Neural cell (in vitro differentiated cells): Measurements from ENCODE around the gene ADCY1. TPM values are rescaled to one million over a fixed set of nuclear protein-coding genes. Genes with fewer than 3 reads are reported as not detected.

Experiments used
- H2AFZ ChIP-seq: fragments of 200-600, 300-800 bp; sonication (generic), shearing (Covaris generic); 2 replicates; pipeline ENCODE4 v1.6.0; 2014; ENCODE audit warnings: low read depth, mild to moderate bottlenecking, antibody characterized with exemption, low read length, moderate library complexity
- H3F3A ChIP-seq: fragments of 200-600 bp; shearing (Covaris generic); 2 replicates; pipeline ENCODE4 v1.6.1; 2016; ENCODE audit warnings: mild to moderate bottlenecking, moderate library complexity, mixed read lengths, antibody characterized with exemption, low read length; ENCODE audit not compliant: insufficient read depth, poor library complexity, severe bottlenecking
- H3K27ac ChIP-seq: fragments of 200-600, 300-800 bp; sonication (generic), shearing (Covaris generic); 2 replicates; pipeline ENCODE4 v1.5.1; 2014; ENCODE audit warnings: mild to moderate bottlenecking, low read length, moderate library complexity
- H3K27me3 ChIP-seq: fragments of 300-800, 200-600 bp; sonication (generic), shearing (Covaris generic); 2 replicates; pipeline ENCODE4 v1.6.0; 2014; ENCODE audit warnings: mild to moderate bottlenecking, low read depth, low read length, moderate library complexity; ENCODE audit not compliant: insufficient read depth
- H3K36me3 ChIP-seq: fragments of 300-800, 200-600 bp; sonication (generic), shearing (Covaris generic); 2 replicates; pipeline ENCODE4 v1.5.1; 2014; ENCODE audit warnings: mild to moderate bottlenecking, antibody characterized with exemption, low read length, moderate library complexity; ENCODE audit not compliant: insufficient read depth
- H3K4me2 ChIP-seq: fragments of 300-800, 200-600 bp; sonication (generic), shearing (Covaris generic); 2 replicates; pipeline ENCODE4 v1.6.0; 2014; ENCODE audit warnings: mild to moderate bottlenecking, low read length
- H3K4me3 ChIP-seq: fragments of 300-800, 200-600 bp; sonication (generic), shearing (Covaris generic); 2 replicates; pipeline ENCODE4 v1.5.1; 2014; ENCODE audit warnings: mild to moderate bottlenecking, low read length, moderate library complexity
- H3K79me2 ChIP-seq: fragments of 200-600 bp; shearing (Covaris generic); replicated peaks from 2 replicates; pipeline ENCODE4 v1.6.0; 2014; ENCODE audit warnings: mild to moderate bottlenecking, low read length, moderate library complexity; ENCODE audit not compliant: insufficient read depth
- H3K9ac ChIP-seq: fragments of 300-800, 200-600 bp; sonication (generic), shearing (Covaris generic); 2 replicates; pipeline ENCODE4 v1.6.1; 2016; ENCODE audit warnings: mild to moderate bottlenecking, low read length, mixed read lengths
- H3K9me2 ChIP-seq: fragments of 200-600 bp; shearing (Covaris generic); 2 replicates; pipeline ENCODE4 v1.6.1; 2016; ENCODE audit warnings: mild to moderate bottlenecking, low read length, mixed read lengths; ENCODE audit not compliant: insufficient read depth
- H3K9me3 ChIP-seq: fragments of 200-600, 300-800 bp; sonication (generic), shearing (Covaris generic); 2 replicates; pipeline ENCODE4 v1.6.1; 2016; ENCODE audit warnings: mild to moderate bottlenecking, mixed run types, low read length, moderate library complexity, mixed read lengths
- H4K20me1 ChIP-seq: fragments of 200-600 bp; shearing (Covaris generic); 2 replicates; pipeline ENCODE4 v1.6.1; 2016; ENCODE audit warnings: mild to moderate bottlenecking, mixed run types; ENCODE audit not compliant: insufficient read depth
- EP300 ChIP-seq: fragments of 450-650 bp; conservative IDR thresholded peaks from 2 replicates; pipeline ENCODE4 v1.6.1; 2014; ENCODE audit warnings: antibody characterized with exemption, mild to moderate bottlenecking, moderate library complexity; ENCODE audit not compliant: poor library complexity, severe bottlenecking
- EZH2 ChIP-seq: fragments of 200-600, 300-800 bp; shearing (Covaris generic), sonication (generic); IDR thresholded peaks from 2 replicates; pipeline ENCODE4 v1.6.1; 2014; ENCODE audit warnings: antibody characterized with exemption, low read length, borderline replicate concordance, mild to moderate bottlenecking; ENCODE audit not compliant: insufficient read depth, poor library complexity, severe bottlenecking
- MXI1 ChIP-seq: fragments of 450-650 bp; conservative IDR thresholded peaks from 2 replicates; pipeline ENCODE4 v1.6.1; 2014; ENCODE audit warnings: antibody characterized with exemption, mild to moderate bottlenecking; ENCODE audit not compliant: poor library complexity, severe bottlenecking
- POLR2AphosphoS5 ChIP-seq: IDR thresholded peaks from 2 replicates; pipeline ENCODE4 v1.6.1; 2012
- RAD21 ChIP-seq: fragments of 450-650 bp; conservative IDR thresholded peaks from 2 replicates; pipeline ENCODE4 v1.6.1; 2014; ENCODE audit warnings: antibody characterized with exemption, mild to moderate bottlenecking, moderate library complexity
- REST ChIP-seq: IDR thresholded peaks from 2 replicates; pipeline ENCODE4 v1.6.1; 2012; ENCODE audit warnings: borderline replicate concordance
- SMC3 ChIP-seq: fragments of 450-650 bp; conservative IDR thresholded peaks from 2 replicates; pipeline ENCODE4 v1.6.1; 2014; ENCODE audit warnings: antibody characterized with exemption, mild to moderate bottlenecking, moderate library complexity; ENCODE audit not compliant: poor library complexity
- TAF1 ChIP-seq: IDR thresholded peaks from 2 replicates; pipeline ENCODE4 v1.6.1; 2012; ENCODE audit warnings: low read depth
- polyA plus RNA-seq: library from polyadenylated mRNA; depleted of rRNA; stranded (reverse); fragments of >200 nt; gene quantifications from 2 replicates; pipeline ENCODE4 v1.2.3, GENCODE V29; 2014
- TF ChIP-seq, protein P1 (sequence below): fragments of 450-650 bp; IDR thresholded peaks from 2 replicates; pipeline ENCODE4 v1.5.1; 2014; ENCODE audit warnings: antibody characterized with exemption, mild to moderate bottlenecking, moderate library complexity; ENCODE audit not compliant: poor library complexity, severe bottlenecking

The ADCY1 gene
- polyA plus RNA-seq, 1 donor from 2014 or later: 14.8 TPM

DNA sequence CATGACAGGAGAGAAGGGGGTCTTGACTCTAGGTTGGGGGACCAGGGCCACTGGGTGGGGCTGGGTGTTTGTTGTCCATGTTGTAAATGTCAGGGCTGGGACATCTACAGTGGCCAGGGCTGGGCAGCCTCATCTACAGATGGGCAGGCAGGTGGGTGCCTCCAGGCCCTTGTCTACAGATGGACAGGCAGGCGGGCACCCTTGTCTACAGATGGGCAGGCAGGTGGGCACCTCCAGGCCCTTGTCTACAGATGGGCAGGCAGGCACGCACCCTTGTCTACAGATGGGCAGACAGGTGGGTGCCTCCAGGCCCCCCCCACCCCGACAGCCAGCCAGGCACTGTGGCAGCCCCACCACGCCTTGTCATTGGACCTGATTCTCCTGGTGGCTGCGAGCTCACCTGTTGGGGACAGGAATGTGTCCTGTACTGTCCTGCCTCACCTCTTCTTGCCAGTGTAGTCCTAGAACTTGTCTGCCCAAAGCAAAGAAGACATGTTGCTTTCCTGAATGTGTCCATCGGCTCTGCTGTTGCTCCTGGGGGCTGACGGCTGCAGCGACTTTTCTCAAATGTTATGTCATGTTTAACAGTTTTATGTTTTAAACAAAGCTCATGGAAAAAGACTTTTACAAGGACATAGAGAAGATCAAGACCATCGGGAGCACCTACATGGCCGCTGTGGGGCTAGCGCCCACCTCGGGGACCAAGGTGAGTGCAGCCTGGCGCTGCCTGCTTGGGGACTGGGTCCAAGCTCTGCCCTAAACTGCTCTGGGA lies 129.9 kb downstream of the ADCY1 start:
- H3K9ac ChIP-seq: no peak overlapping the region

GRCh38 chr7:45704683-45705016 lies 130.5 kb downstream of the ADCY1 start:
- H3K9me2 ChIP-seq: no peaks in the 10 kb centered on the region
- H3K27ac ChIP-seq: no peak overlapping the region
- no peaks in the 10 kb centered on the region for H4K20me1 ChIP-seq

More for the DNA sequence above, 129.9 kb downstream of the ADCY1 start:
- TF ChIP-seq, protein P1, sequence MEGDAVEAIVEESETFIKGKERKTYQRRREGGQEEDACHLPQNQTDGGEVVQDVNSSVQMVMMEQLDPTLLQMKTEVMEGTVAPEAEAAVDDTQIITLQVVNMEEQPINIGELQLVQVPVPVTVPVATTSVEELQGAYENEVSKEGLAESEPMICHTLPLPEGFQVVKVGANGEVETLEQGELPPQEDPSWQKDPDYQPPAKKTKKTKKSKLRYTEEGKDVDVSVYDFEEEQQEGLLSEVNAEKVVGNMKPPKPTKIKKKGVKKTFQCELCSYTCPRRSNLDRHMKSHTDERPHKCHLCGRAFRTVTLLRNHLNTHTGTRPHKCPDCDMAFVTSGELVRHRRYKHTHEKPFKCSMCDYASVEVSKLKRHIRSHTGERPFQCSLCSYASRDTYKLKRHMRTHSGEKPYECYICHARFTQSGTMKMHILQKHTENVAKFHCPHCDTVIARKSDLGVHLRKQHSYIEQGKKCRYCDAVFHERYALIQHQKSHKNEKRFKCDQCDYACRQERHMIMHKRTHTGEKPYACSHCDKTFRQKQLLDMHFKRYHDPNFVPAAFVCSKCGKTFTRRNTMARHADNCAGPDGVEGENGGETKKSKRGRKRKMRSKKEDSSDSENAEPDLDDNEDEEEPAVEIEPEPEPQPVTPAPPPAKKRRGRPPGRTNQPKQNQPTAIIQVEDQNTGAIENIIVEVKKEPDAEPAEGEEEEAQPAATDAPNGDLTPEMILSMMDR: no peak
- TF ChIP-seq TAF1 (no peak), EZH2 (no peak), SMC3 (no peak), REST (no peak), POLR2AphosphoS5 (no peak), MXI1 (no peak), RAD21 (no peak), EP300 (no peak)
- Histone ChIP-seq H3K36me3 (no peaks in the 10 kb centered on the region), H3K4me2 (no peak overlapping the region), H3K27ac (no peak overlapping the region), H3K27me3 (no peaks in the 10 kb centered on the region), H2AFZ (no peak overlapping the region), H3K79me2 (no peaks in the 10 kb centered on the region), H3F3A (no peaks in the 10 kb centered on the region), H4K20me1 (no peaks in the 10 kb centered on the region), H3K9me2 (no peaks in the 10 kb centered on the region), H3K9me3 (no peaks in the 10 kb centered on the region), H3K4me3 (no peak overlapping the region)

More at GRCh38 chr7:45704683-45705016, 130.5 kb downstream of the ADCY1 start:
- Histone ChIP-seq H3K27me3 (no peaks in the 10 kb centered on the region), H3K4me2 (no peak overlapping the region), H3F3A (no peaks in the 10 kb centered on the region), H3K9me3 (no peaks in the 10 kb centered on the region), H2AFZ (no peak overlapping the region), H3K4me3 (no peak overlapping the region), H3K79me2 (no peaks in the 10 kb centered on the region), H3K36me3 (no peaks in the 10 kb centered on the region), H3K9ac (no peak overlapping the region)
- TF ChIP-seq TAF1 (no peak), MXI1 (no peak), POLR2AphosphoS5 (no peak), REST (no peak), SMC3 (no peak), EZH2 (no peak)
